Embryonic facial prominence (tissue), 1 donor: Measurements from ENCODE around the gene FAM187B.
"Not testable (repeated sequence)": the region's sequence is repeated elsewhere in the genome, so short reads cannot be mapped to it uniquely, and the experiment has no call there.

Source experiments
- DNase-seq: peaks from one replicate; pipeline ENCODE4 v3.0.0-alpha.2; 2016; ENCODE audit errors: extremely low spot score

Gene FAM187B

DNA sequence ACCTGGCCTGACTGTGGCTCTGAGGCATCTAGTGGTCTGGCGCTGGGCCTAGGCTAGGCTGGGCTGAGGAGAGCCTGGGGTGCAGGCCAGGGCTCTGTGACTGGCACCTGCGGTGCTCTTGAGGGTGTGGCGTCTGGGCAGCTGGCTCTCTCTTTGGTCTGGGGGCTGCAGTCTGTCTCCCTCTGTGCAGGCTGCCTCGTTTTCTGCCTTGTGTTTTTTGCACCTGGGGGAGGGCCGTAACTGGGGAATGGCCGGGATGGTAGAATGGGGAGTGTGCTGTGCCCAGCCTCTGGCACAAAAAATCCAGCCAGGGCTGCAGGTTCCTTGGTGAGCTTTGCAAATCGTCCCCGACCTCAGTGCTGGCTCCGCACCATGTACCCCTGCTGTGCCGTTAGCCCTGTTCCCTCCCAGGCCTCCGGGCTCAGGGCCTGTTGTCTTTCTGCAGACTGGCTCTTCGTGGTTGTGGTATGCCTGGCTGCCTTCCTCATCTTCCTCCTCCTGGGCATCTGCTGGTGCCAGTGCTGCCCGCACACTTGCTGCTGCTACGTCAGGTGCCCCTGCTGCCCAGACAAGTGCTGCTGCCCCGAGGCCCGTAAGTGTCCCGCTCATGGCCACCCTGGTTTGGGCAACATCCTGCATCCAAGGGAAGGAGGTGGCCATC, 33.7 kb upstream of the FAM187B start:
- DNase-seq: no peak

DNA sequence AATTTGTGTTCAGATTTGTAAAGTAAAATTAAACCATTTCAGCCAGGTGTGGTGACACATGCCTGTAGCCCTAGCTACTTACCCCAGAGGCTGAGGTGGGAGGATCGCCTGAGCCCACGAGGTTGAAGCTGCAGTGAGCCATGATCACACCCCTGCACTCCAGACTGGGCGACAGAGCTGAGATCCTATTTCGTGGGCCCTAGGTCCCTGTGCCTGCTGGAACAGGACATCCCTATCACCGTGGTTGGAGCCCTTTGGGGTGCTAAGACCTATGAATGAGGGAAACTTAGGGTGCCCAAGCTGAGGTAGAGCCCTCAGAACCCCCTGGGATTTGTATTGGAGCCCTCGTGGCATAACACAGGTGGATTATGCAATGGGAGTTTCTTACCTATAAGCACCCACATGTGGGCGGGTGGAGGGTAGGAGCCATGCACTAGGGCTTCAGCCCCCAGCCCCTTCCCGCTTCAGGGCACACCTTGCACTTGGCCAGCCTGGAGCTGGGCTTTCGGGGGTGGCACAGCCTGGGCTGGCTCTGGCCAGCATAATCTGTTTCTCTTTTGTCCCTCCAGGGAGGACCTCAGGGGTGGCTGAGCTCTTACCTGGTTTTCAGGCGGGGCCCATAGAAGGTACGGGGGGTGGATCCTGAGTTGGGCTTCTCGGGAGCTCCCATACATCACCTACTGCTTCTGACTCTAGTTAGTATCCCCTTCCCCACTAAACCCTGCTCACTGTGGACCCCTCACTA, 33.0 kb upstream of the FAM187B start:
- no peak for DNase-seq

DNA sequence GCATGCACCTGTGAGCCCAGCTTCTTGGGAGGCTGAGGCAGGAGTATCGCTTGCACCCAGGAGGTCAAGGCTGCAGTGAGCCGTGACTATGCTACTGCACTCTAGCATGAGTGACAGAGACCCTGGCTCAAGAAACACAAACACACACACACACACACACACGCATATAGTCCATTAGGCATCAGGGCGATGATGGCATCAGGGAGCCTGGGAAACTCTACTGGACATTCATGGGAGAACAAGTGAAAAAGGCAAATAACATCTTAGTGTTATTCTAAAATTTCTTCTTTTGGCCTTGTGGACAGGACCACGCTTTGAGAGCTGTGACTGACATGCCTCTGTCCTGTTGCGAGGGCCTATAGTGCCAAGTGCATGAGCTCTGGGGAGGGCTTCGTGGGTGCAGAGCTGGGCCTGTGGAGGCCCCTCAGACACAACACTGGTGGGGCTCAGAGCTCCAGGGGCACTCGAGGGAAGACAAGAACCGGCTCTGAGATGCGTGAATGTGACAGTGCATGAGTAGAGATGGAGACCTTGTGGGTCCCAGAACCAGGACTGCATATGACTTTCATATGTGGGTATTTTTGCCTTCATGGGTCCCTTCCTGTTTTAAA, 32.3 kb upstream of the FAM187B start:
- DNase-seq: no peak

DNA sequence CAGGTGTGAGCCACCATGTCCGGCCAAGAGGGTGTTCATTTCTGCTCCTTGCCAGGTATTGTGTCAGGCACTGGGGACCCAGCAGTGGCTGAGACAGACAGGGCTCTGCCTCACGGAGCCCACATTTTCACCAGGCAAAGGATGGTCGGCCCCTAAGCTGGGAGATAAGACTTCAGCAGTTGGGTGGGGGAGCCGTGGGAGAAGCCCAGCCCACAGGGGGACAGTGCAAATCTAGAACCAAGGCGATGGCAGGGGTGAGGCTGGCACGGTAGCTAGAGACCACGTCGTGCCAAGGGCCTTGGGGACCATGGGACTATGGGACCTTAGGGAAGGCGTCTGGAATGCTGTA, 28.5 kb upstream of the FAM187B start:
- DNase-seq: no peak

DNA sequence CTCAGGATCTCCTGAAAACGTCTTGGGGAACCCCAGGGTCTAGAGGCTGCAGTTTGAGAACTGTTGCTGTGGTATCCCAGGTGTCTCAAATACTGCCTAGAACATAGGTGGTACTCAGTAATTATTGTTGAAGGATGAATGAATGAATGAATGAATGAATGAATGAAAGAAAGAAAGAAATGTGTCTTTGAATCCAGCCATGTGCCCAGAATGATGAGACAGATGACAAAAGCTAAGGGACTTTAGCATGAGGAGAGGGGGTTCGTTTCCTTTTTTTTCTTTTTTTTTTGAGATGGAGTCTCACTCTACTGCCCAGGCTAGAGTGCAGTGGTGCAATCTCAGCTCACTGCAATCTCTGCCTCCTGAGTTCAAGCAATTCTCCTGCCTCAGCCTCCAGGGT, 28.0 kb upstream of the FAM187B start:
- no peak for DNase-seq

DNA sequence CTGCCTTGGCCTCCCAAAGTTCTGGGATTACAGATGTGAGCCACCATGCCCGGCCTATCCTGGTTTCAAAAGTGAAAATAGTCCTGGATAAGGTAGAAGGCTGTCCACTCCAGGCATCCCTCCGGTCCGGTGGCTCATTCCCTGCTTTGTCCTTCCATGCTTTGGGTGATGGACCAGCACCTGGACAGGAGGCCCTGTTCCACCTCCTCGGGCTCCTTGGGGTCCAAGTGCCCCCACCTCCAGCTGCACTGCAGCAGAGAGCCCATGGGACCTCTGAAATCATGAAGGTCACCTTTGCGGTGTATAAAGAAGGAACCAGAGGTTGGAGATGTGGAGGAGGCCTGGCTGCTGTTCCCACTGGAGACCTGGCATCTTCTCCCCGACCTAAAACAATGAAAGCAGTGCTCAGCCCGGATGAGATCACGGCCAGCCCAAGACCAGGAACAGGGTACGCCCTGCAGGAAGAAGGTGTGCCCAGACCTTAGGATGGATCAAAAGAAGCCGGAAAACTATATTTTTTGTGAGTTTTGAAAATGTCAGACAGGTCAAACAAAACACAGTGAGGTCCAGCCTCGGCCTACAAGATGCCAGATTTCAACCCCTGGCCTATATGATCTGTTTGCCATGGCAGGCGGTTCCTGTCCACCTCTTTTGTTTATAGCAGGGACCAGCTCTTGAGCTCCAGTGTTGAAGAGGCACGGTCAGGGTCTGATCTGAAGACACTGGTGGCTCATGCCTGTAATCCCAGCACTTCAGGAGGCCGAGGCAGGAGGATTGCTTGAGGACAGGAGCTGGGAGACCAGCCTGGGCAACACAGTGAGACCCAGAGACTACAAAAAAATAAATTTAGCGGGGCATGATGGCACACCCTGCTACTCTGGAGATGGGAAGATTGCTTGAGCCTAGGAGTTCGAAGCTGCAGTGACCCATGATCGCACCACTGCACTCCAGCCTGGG, 26.1 kb upstream of the FAM187B start:
- no peak for DNase-seq

DNA sequence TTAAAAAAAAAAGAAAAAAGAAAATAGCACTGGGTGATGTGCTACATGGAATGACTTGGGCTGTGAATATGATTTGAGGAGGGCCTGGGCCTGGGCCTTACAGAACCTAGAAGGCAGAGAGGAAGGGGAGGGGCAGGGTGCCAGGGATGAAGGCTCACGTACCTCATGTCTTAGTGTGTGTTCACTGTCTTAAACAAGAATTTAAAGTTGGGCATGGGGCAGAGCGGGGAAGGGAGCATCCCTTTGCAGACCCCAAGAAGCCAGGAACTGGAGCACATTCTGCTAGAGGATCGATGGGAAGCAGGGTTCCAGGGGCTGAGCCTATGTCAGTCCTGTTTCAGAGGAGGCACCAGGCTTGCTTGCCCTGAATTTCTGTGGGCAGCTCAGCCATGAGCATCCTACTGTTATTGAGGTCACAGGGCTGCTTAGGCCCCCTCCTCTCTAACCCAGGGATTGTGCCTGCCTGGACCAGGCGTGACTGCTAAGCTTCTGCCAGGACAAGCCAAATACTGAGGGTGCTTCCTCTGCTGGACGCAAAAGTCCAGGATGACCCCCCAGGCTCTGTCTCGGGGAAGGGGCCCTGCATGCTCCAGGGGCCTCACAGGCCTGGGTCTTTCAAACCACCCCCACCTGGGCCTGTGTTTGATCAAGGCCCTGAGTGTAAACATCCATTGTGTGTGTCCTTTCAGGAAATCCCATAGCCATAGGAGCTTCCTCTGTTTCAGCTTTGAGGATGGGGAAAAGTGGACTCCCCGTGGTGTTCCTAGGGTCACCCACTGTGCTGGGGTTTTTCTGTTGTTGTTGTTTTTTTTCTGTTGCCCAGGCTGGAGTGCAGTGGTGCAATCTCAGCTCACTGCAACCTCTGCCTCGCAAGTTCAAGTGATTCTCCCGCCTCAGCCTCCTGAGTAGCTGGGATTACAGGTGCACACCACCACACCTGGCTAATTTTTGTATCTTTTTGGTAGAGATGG, 25.1 kb upstream of the FAM187B start:
- DNase-seq: no peak

DNA sequence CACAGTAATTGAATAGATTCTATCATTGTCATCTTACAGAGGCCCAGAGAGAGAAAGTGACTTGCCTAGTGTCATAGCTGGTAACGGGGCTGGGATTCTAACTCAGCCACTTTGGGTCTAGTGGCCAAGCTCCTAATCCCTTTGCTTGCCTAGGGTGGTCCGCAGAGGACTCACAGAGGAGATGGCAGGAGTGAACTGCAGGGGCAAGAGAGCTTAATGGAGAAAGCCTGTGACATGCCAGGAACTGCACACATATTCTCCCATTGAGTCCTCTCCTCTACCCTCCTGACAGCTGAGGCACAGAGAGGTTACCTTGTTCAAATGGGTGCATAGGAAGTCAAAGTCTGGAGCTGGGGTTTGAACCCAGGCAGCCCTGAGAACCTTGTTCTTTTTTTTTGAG, 22.9 kb upstream of the FAM187B start:
- no peak for DNase-seq

DNA sequence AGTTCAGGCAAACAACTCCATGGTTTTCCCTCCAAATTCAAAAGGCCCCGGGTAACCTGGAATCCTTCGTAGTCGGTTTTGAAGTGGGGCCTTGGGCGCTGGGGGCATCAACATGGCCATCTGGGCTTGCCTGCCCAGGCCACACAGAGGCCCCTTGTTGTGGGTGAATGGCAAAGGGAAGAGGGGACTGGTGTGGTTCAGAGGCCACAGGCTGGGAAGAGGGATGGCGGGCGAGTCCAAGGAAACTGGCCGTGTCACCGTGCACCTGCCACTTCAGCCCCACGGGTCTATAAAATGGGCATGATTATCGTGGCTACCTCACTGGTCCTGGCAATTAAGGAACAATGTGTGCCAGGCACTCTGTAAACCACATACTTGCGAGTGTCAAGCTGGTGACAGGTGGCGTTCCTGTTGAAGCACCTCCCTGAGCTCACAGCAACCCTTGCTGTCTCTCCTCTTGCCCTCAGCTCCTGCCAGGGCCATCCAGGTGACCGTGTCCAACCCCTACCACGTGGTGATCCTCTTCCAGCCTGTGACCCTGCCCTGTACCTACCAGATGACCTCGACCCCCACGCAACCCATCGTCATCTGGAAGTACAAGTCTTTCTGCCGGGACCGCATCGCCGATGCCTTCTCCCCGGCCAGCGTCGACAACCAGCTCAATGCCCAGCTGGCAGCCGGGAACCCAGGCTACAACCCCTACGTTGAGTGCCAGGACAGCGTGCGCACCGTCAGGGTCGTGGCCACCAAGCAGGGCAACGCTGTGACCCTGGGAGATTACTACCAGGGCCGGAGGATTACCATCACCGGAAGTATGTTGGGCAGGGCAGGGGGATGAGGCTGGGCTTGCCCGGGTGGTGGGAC, 21.5 kb upstream of the FAM187B start:
- DNase-seq: no peak

DNA sequence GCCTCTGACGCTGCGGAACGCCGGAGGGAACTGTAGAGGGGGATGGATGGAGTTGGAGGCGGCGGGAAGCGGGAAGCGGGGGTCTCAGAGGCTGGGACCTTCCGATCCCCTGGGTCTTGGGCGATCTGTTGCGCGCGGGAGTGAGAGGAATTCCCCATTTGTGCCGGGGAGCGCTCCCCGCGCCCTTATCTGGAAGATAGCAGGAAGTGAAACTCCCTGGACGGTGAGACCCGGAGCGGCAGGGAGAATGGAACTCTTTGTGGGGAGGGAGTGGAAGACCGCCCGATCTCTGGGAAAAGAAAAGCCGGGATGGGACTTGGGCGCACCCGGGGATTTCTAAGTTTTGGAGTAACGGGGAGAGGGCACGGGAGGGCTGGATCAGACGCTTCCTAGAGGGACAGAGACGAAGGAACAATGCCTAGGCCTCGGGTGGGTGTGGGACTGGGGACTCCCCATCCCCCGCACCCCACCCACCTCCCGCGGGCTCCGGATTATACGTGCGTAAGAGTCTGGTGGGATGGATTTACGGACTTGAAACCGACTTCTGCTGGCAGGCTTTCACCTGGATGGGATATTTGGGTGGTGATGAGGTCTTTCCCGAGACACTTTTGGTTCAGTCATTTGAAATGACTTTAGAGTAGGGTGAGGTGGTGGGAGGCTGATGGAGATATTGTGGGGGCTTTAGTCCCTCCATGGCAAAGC, 20.8 kb upstream of the FAM187B start:
- no peak for DNase-seq

DNA sequence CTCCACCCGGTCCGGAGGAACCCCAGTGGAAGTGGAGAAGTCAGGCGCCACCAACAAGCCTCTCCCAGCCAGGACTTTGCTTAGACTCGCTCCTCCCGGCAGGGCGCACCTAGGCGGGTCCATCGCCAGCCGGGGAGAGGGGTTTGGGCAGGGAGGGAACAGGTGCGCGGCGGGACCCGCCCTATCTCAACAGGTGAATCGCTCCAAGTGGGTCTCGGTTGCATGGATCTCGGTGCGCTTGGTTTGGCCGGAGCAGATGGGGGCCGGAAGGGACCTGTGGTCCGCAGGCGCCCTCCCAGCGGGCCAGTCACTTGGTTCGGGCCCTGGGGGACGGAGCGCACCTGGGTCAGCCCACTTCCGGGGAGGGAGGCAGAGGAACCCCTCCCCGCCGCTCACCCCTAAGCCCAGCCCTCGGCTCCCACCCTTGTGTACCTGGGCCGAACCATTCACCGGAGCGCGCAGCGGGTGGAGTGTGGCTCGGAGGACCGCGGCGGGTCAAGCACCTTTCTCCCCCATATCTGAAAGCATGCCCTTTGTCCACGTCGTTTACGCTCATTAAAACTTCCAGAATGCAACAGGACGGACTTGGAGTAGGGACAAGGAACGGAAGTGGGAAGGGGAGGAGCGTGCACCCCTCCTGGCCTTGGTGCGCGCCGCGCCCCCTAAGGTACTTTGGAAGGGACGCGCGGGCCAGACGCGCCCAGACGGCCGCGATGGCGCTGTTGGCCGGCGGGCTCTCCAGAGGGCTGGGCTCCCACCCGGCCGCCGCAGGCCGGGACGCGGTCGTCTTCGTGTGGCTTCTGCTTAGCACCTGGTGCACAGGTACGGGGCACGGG, 20.0 kb upstream of the FAM187B start, which contains the start of gene LSR:
Gene LSR (plus strand): TSS at position 693 of the 836 bp plus-strand sequence. CDS start 21 bp downstream, at position 714.
- DNase-seq: peak; percentile 20

DNA sequence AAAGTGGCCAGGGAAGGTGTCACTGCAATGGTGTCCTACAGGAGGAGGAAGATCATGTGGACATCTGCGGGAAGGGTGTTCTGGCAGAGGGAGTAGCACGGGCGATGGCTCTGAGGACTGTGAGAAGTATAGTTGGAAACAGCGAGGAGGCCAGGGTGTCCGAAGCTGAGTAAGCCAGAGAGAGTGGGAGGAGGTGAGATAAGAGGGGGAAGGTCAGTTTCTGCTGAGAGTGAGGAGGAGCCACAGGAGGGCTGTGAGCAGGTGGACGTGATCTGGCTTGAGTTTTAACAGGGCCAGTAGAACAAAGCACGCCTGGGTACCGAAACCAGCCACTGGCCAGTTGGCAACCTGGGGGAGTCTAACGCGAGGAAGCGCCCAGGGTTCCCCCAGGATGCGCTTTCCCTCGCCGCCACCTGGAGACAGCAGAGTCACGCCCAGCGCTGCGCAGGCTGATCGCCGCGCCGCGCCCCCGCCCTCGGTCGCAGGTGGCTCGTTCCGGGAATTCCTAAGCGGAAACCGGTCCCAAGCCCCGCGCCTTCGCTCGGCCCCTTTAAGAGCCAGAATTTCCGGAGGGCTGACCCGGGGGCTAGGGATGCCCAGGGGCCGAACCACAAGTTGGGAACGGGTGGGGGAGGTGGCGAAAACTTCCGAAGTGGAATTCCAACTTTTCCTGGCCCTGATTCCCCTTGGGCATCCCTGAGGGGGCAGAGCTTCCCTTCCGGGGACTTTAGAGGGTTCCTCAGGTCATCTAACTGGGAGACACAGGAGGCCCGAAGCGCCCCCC, 19.2 kb upstream of the FAM187B start:
- DNase-seq: peak; percentile 13

DNA sequence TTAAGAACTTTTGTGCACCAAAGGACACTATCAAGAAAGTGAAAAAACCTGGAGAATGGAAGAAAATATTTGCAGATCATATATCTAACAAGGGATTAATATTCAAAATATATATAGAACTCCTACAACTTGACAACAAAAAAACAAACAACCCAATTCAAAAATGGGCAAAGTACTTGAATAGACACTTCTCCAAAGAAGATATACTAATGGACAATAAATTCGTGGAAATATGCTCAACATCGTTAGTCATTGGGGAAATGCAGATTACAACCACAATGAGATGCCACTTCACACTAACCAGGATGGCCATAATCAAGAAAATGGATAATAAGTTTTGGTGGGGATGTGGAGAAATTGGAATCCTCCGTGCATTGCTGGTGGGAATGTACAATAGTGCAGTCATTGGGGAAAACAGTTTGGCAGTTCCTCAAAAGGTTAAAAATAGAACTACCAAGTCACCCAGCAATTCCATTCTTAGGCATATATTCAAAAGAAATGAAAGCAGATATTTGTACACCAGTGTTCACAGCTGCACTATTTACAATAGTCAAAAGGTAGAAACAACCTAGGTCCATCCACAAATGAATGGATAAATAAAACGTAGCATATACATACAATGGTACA, 18.0 kb upstream of the FAM187B start:
- DNase-seq: no peak

DNA sequence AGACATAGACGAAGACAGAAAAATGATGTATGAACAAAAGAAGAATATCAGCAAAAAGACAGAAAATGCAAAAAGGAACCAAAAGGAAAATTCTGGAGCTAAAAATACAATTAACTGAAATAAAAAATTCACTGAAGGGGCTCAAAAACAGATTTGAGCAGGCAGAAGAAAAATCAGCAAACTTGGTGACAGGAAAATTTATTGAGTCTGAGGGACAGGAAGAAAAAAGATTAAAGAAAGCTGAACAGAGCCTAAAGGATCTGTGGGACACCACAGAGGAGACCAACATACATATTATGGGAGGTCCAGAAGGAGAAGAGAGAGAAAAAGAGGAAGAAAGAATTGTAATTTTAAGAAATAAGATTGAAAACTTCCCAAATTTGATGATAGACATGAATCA, 12.9 kb upstream of the FAM187B start:
- DNase-seq: no peak

DNA sequence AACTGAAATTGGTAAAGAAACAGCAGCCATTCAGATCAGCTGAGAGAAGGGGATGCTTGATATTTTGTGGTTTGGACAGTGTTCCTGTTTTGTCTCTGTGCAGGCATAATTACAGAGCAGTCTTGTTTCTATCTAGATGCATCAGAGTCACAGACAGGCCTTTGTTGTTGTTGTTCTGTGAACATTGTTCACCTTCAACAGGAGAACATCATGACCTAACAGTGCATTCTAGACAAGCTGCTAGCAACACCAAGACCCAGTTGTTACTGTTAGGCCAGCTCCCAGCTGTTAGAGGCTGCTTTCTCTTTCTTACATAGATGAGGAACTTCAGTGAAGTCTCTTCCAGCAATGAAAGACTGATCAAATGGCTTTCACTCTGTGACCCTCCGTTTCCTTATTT, 11.8 kb upstream of the FAM187B start:
- DNase-seq: no peak

DNA sequence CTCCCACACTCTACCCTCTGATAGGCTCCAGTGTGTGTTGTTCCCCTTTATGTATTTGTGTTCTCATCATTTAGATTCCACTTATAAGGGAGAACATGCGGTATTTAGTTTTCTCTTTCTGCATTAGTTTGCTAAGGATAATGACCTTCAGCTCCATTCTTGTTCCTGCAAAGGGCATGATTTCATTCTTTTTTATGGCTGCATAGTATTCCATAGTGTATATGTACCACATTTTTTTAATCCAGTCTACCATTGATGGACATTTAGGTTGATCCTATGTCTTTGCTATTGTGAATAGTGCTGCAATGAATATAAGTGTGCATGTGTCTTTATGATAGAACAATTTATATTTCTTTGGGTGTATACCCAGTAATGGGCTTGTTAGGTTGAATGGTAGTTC, 11.1 kb upstream of the FAM187B start:
- not testable (repeated sequence) for DNase-seq
